HAP-1 (cell line): ENCODE results near the gene FABP6.

Experiments
- DNase-seq, 2 experiments: peaks; one replicate each; pipeline ENCODE4 v3.0.0-alpha.2; 2016 to 2020; ENCODE audit warnings: low spot score in 2 of 2
- H3K27me3 ChIP-seq: fragments of 250-450 bp; sonication (Bioruptor Pico); 2 replicates; pipeline ENCODE4 v1.5.1; 2020; ENCODE audit warnings: low read depth, mild to moderate bottlenecking, moderate library complexity
- H3K36me3 ChIP-seq: fragments of 250-450 bp; sonication (Bioruptor Pico); replicated peaks from 2 replicates; pipeline ENCODE4 v1.5.1; 2020; ENCODE audit warnings: mild to moderate bottlenecking
- H3K4me1 ChIP-seq: fragments of 250-450 bp; sonication (Bioruptor Pico); 2 replicates; pipeline ENCODE4 v1.5.1; 2020; ENCODE audit warnings: mild to moderate bottlenecking
- H3K4me3 ChIP-seq: fragments of 250-450 bp; sonication (Bioruptor Pico); 2 replicates; pipeline ENCODE4 v1.5.1; 2020; ENCODE audit warnings: mild to moderate bottlenecking, moderate library complexity
- H3K9me3 ChIP-seq: fragments of 250-450 bp; sonication (Bioruptor Pico); 2 replicates; pipeline ENCODE4 v1.5.1; 2020; ENCODE audit warnings: mild to moderate bottlenecking, moderate library complexity
- in situ Hi-C: fragments of 300-500 bp; cut with MboI; formaldehyde crosslinking; loops from 3 replicates; pipeline ENCODE4 v1.14.3; 2020; ENCODE audit warnings: low sequenced_read_pairs, inconsistent platforms, mixed read lengths

Gene FABP6

GRCh38 chr5:160278343-160278742, 49.0 kb downstream of the FABP6 start:
- Histone ChIP-seq H3K36me3 (no peaks in the 10 kb centered on the region), H3K9me3 (no peaks in the 10 kb centered on the region), H3K27me3 (no peaks in the 10 kb centered on the region), H3K4me3 (no peak overlapping the region), H3K4me1 (no peaks in the 10 kb centered on the region)
- in situ Hi-C loops: no loop called here
- DNase-seq: no peak

DNA sequence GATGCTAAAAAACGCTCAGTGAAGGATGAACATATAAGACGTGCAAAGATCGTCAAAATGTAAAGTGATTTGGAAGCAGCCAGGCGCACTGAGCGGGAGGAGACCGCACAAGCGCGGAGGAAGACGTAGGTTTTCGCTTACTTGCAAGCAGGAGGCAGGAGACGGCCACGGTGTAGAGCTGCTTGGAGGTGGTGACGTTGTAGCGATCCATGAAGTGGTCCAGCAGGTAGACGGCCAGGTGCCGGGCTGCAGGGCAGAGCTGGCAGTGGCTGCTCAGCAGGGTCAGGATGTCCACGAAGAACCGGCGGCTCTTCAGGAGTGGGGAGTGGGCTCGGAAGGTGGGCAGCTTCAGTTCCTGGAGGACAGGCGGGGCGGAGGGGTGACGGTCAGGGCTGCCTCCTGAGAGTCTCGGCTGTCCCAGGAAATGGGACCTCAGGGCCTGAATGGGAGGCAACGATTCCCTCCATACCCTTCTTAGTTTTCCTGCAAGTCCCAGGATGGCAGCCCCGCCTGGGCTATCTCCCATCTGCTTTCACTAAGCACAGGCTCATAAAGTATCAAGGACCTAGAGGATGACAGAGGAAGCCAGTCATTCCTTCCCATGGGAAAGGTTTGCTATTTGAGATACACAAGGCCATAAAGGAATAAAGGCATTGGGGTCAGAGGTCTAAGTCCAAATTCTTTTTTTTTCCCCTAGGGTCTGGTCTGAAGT, 51.2 kb downstream of the FABP6 start:
- DNase-seq: no peak
- Histone ChIP-seq H3K4me1 (no peaks in the 10 kb centered on the region), H3K36me3 (no peaks in the 10 kb centered on the region), H3K4me3 (no peak overlapping the region), H3K9me3 (no peaks in the 10 kb centered on the region), H3K27me3 (no peaks in the 10 kb centered on the region)
- in situ Hi-C loops: no loop called here

- no peaks in the 10 kb centered on the region for H3K4me1 ChIP-seq
- H3K36me3 ChIP-seq: no peaks in the 10 kb centered on the region
- no peaks in the 10 kb centered on the region for H3K9me3 ChIP-seq
- no peak overlapping the region for H3K4me3 ChIP-seq
- in situ Hi-C loops: no loop called here
- DNase-seq: no peak
- H3K27me3 ChIP-seq: no peaks in the 10 kb centered on the region
These were observed 52.0 kb downstream of the FABP6 start for GRCh38 chr5:160281275-160281674.

GRCh38 chr5:160284291-160284873, 55.1 kb downstream of the FABP6 start:
- in situ Hi-C loops: no loop called here

GRCh38 chr5:160285316-160285715, 56.0 kb downstream of the FABP6 start:
- DNase-seq: no peak
- H3K4me1 ChIP-seq: peaks cover 16% of the 10 kb centered on the region
- H3K4me3 ChIP-seq: no peak overlapping the region
- no peaks in the 10 kb centered on the region for H3K36me3 ChIP-seq
- in situ Hi-C loops: no loop called here
- no peaks in the 10 kb centered on the region for H3K9me3 ChIP-seq
- no peaks in the 10 kb centered on the region for H3K27me3 ChIP-seq

More at GRCh38 chr5:160284291-160284873, 55.1 kb downstream of the FABP6 start:
- Histone ChIP-seq H3K27me3 (no peaks in the 10 kb centered on the region), H3K4me3 (no peak overlapping the region), H3K9me3 (no peaks in the 10 kb centered on the region), H3K4me1 (peaks cover 16% of the 10 kb centered on the region), H3K36me3 (no peaks in the 10 kb centered on the region)
- no peak for DNase-seq

- H3K36me3 ChIP-seq: no peaks in the 10 kb centered on the region
- H3K27me3 ChIP-seq: no peaks in the 10 kb centered on the region
- no peaks in the 10 kb centered on the region for H3K9me3 ChIP-seq
- H3K4me3 ChIP-seq: no peak overlapping the region
- no peak for DNase-seq
- peaks cover 16% of the 10 kb centered on the region for H3K4me1 ChIP-seq
- in situ Hi-C loops: no loop called here
These were observed 57.6 kb downstream of the FABP6 start for GRCh38 chr5:160286947-160287346.

- H3K36me3 ChIP-seq: no peaks in the 10 kb centered on the region
- no peaks in the 10 kb centered on the region for H3K9me3 ChIP-seq
- DNase-seq: peak; percentile 86 to 89
- in situ Hi-C loops: no loop called here
- no peak overlapping the region for H3K4me3 ChIP-seq
- H3K27me3 ChIP-seq: no peaks in the 10 kb centered on the region
- H3K4me1 ChIP-seq: peaks cover 16% of the 10 kb centered on the region
These were observed 58.2 kb downstream of the FABP6 start for GRCh38 chr5:160287378-160288051.
